NOMO-1 (cell line): ENCODE results near the gene PAXX.

Source experiments
- DNase-seq, 2 experiments: peaks; one replicate each; lab custom pipeline; 2025; ENCODE audit not compliant: unreplicated experiment in 2 of 2; lab: John Stamatoyannopoulos, UW

Gene PAXX

GRCh38 chr9:136980669-136981478 is 11.3 kb upstream of the PAXX start:
- no peak for DNase-seq

GRCh38 chr9:136981588-136982231 is 10.5 kb upstream of the PAXX start:
- DNase-seq, result no peak

- DNase-seq, result no peak
Measured at GRCh38 chr9:136982232-136983051, 9.8 kb upstream of the PAXX start, which contains the start of gene LCNL1. LCNL1 (plus strand) TSS chr9:136982993; CDS start chr9:136983587, 594 bp downstream.

- DNase-seq, result no peak
Measured at GRCh38 chr9:136983167-136983566, 9.1 kb upstream of the PAXX start.

GRCh38 chr9:136983656-136984314 is 8.4 kb upstream of the PAXX start:
- no peak for DNase-seq

DNA sequence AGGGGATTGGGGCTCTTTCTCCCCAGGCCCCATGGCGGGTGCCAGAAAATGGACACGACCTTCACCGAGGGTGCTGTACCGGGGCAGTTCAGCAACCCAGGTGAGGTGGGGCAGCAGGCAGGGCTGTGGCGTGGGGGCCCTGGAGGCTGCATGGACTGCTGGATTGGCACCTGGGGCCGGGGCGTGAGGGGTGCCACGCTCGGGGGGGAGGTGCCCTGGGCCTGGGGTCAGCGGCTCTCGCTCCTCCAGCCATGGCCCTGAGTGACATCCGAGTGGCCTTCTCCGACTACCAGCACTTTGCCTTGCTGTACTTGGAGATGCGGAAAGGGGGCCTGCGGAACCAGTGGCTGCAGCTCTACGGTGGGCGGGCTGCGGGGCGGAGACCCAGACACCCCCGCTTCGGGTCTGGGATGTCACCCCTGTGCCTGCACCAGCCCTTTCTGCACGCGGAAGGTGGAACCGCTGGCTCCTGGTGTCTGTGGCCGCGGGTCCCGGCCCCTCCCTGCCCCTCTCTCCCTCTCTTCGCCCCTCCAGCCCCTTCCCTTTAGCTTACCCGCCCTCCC is 7.7 kb upstream of the PAXX start:
- DNase-seq, result no peak

GRCh38 chr9:136985027-136985602 is 7.1 kb upstream of the PAXX start:
- no peak for DNase-seq

DNA sequence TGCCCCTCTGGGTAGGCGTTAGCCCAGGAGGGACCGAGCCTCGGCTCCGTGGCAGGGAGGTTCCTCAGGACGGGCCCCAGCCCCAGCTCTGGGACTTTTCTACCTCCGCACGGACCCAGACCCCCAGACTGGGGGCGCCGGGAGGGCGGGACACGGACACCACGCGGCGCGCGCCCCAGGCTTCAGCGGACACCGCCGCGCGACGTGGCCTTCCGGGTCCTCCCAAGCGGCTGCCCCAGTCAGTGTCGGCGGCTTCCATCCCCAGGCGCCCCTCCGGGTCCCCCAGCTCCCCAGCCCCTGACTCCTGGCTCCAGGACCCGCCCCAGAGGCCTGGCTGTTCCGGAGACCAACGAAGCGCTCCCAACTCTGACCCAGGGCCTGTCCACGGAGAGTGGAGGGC is 6.4 kb upstream of the PAXX start:
- no peak for DNase-seq

DNA sequence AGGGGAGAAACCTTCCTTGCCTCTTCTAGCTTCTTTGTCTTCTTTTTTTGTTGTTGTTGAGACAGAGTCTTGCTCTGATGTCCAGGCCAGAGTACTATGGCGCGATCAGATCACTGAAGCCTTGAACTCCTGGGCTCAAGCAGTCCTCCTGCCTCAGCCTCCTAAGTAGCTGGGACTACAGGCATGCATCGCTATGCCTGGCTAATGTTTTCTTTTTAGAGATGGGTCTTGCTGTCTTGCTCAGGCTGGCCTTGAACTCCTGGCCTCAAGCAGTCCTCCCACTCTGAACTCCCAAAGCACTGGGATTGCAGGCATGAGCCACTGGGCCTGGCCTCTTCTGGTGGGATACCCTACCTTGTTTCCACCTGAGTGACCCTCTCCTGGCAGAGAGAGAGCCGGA is 3.4 kb upstream of the PAXX start:
- no peak for DNase-seq

GRCh38 chr9:136990242-136990911 is 1.8 kb upstream of the PAXX start:
- no peak for DNase-seq

GRCh38 chr9:136992819-136993369 is 672 bp downstream of the PAXX start:
- DNase-seq, result no peak

DNA sequence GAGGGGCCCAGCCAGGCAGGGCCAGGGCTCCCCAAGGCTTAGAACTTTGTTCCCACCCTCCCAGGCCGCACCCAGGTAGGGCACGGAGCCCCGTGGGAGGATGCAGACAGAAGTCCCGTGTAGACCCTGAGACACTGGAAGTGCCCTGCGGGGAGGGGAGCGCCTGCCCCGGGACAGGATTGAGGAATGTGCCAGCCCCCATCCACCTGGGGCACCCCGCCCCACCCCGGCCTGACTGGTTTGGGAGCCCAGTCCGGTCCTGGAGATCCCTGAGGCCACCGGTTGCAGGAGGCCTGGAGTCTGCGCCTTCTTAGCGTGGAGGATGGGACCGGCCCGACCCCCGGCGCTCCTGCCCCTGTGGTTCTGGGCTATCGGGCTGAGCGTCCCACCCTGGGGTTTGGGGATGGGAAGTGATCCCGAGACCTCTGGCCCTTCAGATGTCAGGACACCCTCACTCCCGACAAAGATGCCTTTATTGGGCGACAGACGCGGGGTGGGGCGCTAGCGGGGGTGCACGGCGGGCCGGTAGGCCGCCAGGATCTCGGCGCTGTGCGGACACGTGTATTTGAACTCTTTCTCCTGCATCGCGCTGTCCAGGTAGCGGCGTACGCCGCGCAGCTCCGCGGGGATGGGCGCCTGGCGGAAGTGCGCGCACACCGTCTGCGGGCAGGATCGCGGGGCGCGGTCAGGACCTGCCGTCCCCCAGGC is 2.1 kb downstream of the PAXX start:
- DNase-seq, result no peak

DNA sequence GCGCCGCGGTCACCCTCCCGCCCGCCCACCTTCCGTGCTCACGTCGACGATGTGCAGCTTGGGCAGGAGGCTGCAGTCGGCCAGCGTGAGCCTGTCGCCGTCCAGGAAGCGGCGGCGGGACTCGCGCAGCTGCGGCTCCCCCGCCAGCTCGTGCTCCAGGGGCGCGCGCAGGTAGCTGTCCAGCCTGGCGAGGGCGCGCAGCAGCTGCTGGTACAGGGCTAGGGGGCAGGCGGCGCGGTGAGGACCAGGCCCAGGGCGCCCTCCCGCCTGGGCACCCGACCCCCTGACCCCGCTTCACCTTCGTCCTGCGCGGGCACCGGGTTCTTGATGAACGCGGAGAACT is 2.6 kb downstream of the PAXX start:
- no peak for DNase-seq

DNA sequence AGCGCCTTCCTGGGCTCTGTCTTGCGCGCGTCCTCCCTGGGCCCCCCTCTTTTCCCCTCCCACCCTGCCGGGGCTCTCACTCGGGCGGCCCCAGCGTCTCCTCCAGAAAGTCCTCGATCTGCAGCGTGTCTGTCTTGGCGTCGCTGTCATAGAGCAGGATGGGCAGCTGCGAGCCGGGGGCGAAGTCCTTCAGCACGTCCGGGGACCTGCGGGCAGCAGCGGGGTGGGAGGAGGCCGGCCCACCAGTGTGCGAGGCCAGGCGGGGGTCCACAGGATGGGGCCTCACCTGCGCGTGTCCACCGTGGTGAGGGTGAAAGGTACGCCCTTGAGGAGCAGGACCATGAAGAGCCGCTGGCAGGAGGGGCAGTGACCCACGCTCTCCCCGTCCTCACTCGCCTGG is 3.1 kb downstream of the PAXX start:
- no peak for DNase-seq

GRCh38 chr9:136995772-136996311 is 3.6 kb downstream of the PAXX start:
- DNase-seq, result no peak

GRCh38 chr9:136996361-136997292 is 4.4 kb downstream of the PAXX start, which contains the start of gene CLIC3:
CLIC3 (minus strand) TSS chr9:136996568; CDS start chr9:136996543, 25 bp downstream.
- no peak for DNase-seq

DNA sequence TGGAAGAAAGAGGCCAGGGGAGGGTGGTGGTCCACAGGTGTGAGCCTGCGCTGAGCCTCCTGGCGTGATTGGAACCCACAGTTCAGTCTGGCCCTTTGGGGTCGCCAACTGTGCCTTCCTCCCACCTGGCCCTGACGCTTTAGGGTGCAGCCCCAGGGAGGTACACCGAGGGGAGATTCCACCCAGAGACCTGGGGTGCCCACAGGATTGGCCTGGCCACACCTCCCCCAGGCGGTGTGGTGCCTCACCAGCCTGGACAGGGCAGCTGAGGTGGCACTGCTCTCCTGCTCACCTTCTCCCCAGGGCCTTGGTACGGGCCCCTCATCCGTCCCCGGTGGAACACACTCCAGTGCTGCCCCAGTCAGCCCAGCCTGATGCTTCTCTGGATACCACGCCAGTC is 5.1 kb downstream of the PAXX start:
- DNase-seq, result no peak
